GM23248 (cell line): ENCODE results near the gene LCE1E.

Source experiments
- EZH2 ChIP-seq: fragments of 200-600 bp; sonication (generic); IDR thresholded peaks from 2 replicates; pipeline ENCODE4 v1.6.1; 2018; ENCODE audit warnings: antibody characterized with exemption, mild to moderate bottlenecking; ENCODE audit not compliant: insufficient read depth, poor library complexity, severe bottlenecking
- EZH2phosphoT487 ChIP-seq: fragments of 200-600 bp; sonication (generic); IDR thresholded peaks from 2 replicates; pipeline ENCODE4 v1.6.1; 2018; ENCODE audit warnings: antibody characterized with exemption, moderate library complexity, mild to moderate bottlenecking, low read depth; ENCODE audit not compliant: insufficient read depth

DNA sequence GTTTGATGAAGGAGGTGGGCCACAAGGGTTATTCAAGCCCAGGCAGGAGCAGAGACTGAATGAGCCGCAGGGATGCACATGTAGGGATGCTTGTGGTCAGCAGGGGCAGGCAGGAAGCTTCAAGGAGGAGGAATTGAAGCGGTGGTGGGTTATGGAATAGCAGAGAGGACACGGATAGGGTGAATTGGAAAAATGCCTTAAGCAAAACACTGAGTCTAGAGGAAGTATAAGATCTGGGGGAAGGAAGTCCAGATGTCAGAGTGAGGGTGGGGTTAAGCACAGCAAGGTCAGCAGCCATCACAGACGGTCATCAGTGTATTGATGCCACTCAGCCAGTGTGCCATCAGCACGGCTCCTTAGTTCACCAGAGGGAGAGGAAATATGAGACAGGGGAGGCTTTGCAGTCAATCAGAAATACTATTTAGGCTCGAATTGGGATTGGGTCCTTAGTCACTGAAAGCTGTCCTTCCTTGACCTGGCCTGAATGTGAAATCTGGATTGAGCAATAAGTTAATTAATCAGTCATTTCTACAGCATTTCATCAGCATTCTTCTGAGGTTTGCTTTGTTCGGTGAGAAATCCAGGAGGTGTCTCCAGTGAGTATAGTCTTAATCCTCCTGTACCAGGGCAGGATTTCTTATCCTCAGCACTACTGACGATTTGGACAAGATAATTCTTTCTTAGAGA is 17.1 kb upstream of the LCE1E start:
- TF ChIP-seq EZH2phosphoT487 (no peak), EZH2 (no peak)
